Stimulated activated effector memory CD8-positive, alpha-beta T cell treated with anti-CD3 and anti-CD28 coated beads, Interleukin-12 subunit alpha, Interleukin-12 subunit beta, amount 100 ng/mL, for 72 hours (primary cell): ENCODE data around the gene LRRC32.

ENCODE experiments used
- ATAC-seq: fragments of 150-1000 bp; cut with Tn5 transposase; 2 replicates; pipeline ENCODE4 v1.10.0; 2021
- DNase-seq, 2 donors: peaks; one replicate each; pipeline ENCODE4 v3.0.0; 2021 to 2022; ENCODE audit warnings: low spot score in 2 of 2
- H3K27ac Mint-ChIP-seq: one replicate; pipeline ENCODE4 v1.8.0; 2022; ENCODE audit warnings: mild to moderate bottlenecking, mixed read lengths
- H3K36me3 Mint-ChIP-seq: one replicate; pipeline ENCODE4 v1.8.0; 2022; ENCODE audit warnings: mild to moderate bottlenecking, mixed read lengths
- H3K4me1 Mint-ChIP-seq: one replicate; pipeline ENCODE4 v1.8.0; 2022; ENCODE audit warnings: mixed read lengths
- H3K4me3 Mint-ChIP-seq: one replicate; pipeline ENCODE4 v1.8.0; 2022; ENCODE audit warnings: mild to moderate bottlenecking, mixed read lengths
- H3K9me3 Mint-ChIP-seq: one replicate; pipeline ENCODE4 v1.8.0; 2022; ENCODE audit warnings: mixed read lengths

Gene LRRC32

GRCh38 chr11:76639621-76640020, 30.9 kb downstream of the LRRC32 start:
- no peak for DNase-seq
- H3K27ac Mint-ChIP-seq, result no peak overlapping the region
- H3K9me3 Mint-ChIP-seq, result no peaks in the 10 kb centered on the region
- ATAC-seq, result no peak
- peaks cover 8% of the 10 kb centered on the region for H3K4me1 Mint-ChIP-seq
- no peak overlapping the region for H3K4me3 Mint-ChIP-seq
- H3K36me3 Mint-ChIP-seq, result no peaks in the 10 kb centered on the region

DNA sequence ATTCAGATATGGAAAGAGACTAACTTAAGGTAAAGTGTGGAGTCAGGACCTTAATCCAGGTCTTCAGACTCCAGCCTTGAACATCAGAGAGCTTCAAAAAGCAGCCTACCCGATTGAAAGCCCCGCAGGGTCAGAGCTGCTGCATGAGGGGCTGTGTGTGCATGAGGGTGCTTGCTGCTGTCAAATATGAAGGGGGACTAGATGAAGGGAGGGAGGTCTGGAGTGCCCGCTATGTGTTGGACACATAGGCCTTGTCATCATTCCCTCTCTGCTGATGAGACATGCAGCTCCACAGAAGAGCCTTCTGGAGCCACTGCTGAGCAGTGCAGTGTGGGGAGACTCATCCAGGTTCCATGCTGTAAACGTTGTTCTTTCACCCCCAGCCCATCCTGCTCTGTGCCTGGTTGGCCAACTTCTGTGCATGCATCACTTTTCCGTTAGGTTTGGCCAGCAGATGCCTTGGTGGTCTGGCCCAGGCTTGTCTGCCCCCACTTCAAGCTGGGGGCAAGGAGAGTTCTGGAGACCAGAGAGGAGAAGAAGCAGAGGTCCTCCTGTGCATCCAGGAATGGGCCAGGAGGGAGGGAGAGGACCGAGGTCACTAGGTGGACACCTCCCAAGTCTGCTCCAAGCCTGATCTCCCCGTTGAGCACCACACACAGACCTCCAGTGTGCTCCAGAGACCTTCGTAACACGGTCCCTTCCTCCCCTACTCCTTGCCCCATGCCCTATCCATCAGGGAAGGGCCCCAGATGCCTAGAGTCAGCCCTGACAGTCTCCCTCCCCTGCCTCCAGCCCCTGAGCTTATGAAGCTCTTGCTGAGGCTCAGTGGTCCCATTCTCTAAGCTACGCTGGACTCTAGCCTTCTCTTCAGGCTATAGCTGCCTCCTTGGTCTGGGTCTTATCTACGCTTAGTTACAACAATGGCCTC, 32.0 kb downstream of the LRRC32 start:
- Mint-ChIP-seq H3K9me3 (no peaks in the 10 kb centered on the region), H3K4me3 (no peak overlapping the region), H3K36me3 (no peaks in the 10 kb centered on the region), H3K4me1 (peaks cover 8% of the 10 kb centered on the region), H3K27ac (no peak overlapping the region)
- no peak for ATAC-seq
- DNase-seq, result no peak

- Mint-ChIP-seq H3K36me3 (no peaks in the 10 kb centered on the region), H3K4me3 (no peak overlapping the region), H3K9me3 (no peaks in the 10 kb centered on the region), H3K4me1 (peaks cover 8% of the 10 kb centered on the region), H3K27ac (no peak overlapping the region)
- peak; percentile 25 for ATAC-seq
- no peak for DNase-seq
Measured at GRCh38 chr11:76637491-76638269, 32.9 kb downstream of the LRRC32 start.

GRCh38 chr11:76636826-76637460, 33.6 kb downstream of the LRRC32 start:
- no peak for DNase-seq
- Mint-ChIP-seq H3K4me1 (peaks cover 4% of the 10 kb centered on the region), H3K36me3 (no peaks in the 10 kb centered on the region)

DNA sequence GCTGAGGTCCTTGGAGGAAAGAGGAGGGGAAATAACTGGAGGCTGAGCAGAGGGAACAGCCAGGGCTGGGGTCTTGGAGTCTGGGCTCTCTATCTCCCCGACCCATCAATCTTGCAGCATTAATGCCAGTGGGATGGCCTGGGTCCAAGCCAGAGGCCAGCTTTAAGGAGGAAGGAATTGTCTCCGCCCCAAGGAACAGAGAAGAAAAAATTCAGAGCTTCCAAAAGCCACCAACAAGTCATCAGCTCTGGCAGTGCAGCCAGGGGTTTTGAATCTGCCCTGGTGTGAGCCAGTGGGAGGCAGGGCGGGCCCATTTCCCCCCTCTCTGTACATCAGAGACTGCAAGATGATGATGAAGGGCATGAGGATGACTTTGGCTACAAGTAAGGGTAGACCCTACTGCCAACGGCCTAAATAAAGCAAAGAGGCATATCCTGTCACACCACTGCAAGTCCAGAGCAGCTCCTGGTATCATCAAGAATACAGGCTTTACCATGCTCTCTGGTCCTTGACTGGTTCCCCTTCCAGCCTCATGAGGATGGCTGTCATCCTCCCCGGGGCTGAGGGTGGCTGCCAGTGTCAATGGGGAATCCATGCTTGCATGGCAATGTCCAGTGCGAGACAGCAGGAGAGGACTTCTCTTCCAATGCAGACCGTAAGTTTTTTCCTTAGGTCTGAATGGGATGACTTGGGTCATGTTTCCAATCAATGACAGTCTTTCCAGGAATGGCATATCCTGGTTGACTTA, 34.4 kb downstream of the LRRC32 start:
- no peak for ATAC-seq
- Mint-ChIP-seq H3K36me3 (no peaks in the 10 kb centered on the region), H3K27ac (no peak overlapping the region), H3K4me3 (no peak overlapping the region), H3K9me3 (no peaks in the 10 kb centered on the region), H3K4me1 (no peaks in the 10 kb centered on the region)
- DNase-seq, result no peak

More at GRCh38 chr11:76636826-76637460, 33.6 kb downstream of the LRRC32 start:
- Mint-ChIP-seq H3K9me3 (no peaks in the 10 kb centered on the region), H3K4me3 (no peak overlapping the region), H3K27ac (no peak overlapping the region)
- no peak for ATAC-seq

DNA sequence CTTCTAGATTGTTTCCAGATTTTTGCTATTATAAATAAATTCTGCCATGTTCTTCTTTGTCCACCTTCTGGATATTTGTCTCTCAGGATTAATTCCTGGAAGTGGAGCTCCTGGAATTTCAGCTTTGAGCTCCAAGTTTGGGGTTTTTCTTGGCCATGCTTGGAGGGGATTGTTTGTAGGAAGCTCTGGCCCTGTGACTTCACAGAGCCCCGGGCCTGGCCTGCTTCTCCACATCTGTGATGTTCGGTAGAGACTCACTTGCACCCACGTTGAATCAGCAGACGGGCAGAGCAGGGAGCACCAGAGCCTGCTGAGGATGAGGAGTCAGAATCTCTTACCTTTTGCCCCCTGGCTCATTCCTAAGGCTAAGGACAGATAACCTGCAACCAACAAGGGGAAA, 35.7 kb downstream of the LRRC32 start:
- ATAC-seq (no peak), DNase-seq (no peak)
- Mint-ChIP-seq H3K27ac (peak overlapping the region; percentile 35), H3K36me3 (no peaks in the 10 kb centered on the region), H3K4me1 (peaks cover 8% of the 10 kb centered on the region), H3K4me3 (no peak overlapping the region), H3K9me3 (no peaks in the 10 kb centered on the region)

DNA sequence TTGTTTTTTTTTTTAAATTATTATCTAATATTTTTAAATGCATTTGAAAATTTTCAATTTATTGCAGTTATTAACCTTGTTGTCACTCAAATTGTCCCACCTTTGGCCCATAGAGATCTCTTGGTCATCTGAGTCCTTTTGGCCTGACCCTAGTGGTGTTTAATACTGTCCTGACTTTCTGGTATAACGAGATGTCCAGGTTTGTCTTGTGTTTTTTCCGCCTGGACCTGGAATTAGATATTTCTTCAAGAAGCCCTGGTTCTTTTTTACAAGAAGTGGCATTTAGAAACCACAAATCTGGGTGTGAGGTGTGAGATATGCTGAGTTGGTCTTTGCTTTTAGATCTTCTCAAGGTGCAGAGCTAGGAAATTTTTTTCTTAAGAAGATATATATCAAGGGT, 38.1 kb downstream of the LRRC32 start:
- no peaks in the 10 kb centered on the region for H3K36me3 Mint-ChIP-seq
- ATAC-seq (no peak), DNase-seq (no peak)
- H3K27ac Mint-ChIP-seq, result no peak overlapping the region
- H3K9me3 Mint-ChIP-seq, result no peaks in the 10 kb centered on the region
- no peak overlapping the region for H3K4me3 Mint-ChIP-seq
- H3K4me1 Mint-ChIP-seq, result peaks cover 31% of the 10 kb centered on the region

GRCh38 chr11:76631566-76632308, 38.8 kb downstream of the LRRC32 start:
- ATAC-seq (no peak), DNase-seq (no peak)
- Mint-ChIP-seq H3K27ac (no peak overlapping the region), H3K36me3 (peaks cover 6% of the 10 kb centered on the region), H3K4me1 (peaks cover 39% of the 10 kb centered on the region), H3K4me3 (no peak overlapping the region), H3K9me3 (no peaks in the 10 kb centered on the region)

DNA sequence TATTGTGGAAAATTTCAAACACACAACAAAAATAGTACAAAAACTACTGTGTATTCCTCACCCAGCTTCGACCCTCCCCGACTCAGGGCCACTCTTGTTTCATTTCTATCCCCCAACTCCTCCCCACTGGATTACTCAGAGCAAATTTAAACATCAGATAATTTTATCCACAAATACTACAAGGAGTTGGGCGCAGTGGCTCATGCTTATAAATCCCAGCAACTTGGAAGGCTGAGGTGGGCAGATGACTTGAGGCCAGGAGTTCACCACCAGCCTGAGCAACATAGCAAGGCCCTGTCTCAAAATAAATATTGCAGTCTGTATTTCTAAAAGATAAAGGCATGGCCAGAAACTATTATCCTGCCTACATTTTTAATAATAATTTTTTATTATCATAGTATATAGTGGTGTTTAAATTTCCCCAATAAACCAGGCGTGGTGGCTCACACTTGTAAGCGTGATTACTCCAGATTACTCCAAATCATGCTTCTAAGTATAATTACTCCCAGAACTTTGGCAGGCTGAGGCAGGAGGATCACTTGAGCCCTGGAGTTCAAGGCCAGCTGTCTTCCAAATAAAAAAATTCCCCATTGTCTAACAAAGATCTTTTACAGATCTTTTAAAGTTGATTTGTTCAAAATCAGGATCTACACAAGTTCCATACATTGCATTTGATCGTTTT, 39.8 kb downstream of the LRRC32 start:
- no peak for DNase-seq
- no peak for ATAC-seq
- peak overlapping the region; percentile 30 for H3K4me3 Mint-ChIP-seq
- peaks cover 49% of the 10 kb centered on the region for H3K4me1 Mint-ChIP-seq
- H3K27ac Mint-ChIP-seq, result peak overlapping the region; percentile 84
- peaks cover 2% of the 10 kb centered on the region for H3K9me3 Mint-ChIP-seq
- H3K36me3 Mint-ChIP-seq, result peaks cover 8% of the 10 kb centered on the region

DNA sequence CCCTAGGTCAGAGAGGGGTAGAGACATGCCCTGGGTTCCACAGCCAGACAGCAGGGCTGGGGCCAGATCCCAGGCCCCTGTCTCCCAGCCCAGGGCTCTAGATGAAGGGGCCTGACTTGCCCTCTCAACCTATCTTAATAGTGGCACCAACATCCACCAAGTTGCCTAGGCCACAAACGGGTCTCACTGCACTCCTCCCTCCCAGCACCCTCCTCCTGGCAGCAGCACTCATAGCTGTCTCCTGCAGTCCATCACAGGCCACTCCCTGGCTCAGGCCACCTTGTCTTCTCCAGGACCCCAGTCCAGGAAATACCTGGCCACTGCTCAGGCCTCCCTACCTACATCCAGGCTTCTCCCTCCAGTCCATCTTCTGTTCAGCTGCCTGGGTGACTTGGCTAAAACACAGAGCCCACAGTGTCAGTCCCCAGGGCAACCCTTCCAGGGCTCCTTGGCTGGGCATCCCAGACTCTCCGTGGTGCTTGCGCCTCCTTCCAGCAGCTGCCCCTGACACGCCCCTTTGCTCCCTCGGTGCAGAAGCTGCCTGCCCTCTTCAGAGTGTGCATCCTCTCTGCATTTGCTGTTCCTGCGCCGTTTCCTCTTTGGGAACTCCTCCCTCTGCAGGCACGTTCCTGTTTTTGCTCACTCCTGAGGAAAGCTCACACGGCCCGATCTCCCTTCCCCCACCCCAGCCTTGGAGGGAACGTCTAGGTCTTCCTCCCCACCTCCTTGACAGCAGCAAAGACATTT, 40.5 kb downstream of the LRRC32 start:
- Mint-ChIP-seq H3K4me3 (peak overlapping the region; percentile 30), H3K27ac (peak overlapping the region; percentile 84), H3K36me3 (peaks cover 8% of the 10 kb centered on the region), H3K9me3 (peaks cover 8% of the 10 kb centered on the region), H3K4me1 (peaks cover 55% of the 10 kb centered on the region)
- ATAC-seq (no peak), DNase-seq (no peak)

GRCh38 chr11:76629116-76629852, 41.3 kb downstream of the LRRC32 start:
- ATAC-seq (peak; percentile 33), DNase-seq (no peak)
- Mint-ChIP-seq H3K27ac (peak overlapping the region; percentile 84), H3K4me1 (peaks cover 55% of the 10 kb centered on the region), H3K9me3 (peaks cover 8% of the 10 kb centered on the region), H3K4me3 (peak overlapping the region; percentile 30), H3K36me3 (peaks cover 8% of the 10 kb centered on the region)

DNA sequence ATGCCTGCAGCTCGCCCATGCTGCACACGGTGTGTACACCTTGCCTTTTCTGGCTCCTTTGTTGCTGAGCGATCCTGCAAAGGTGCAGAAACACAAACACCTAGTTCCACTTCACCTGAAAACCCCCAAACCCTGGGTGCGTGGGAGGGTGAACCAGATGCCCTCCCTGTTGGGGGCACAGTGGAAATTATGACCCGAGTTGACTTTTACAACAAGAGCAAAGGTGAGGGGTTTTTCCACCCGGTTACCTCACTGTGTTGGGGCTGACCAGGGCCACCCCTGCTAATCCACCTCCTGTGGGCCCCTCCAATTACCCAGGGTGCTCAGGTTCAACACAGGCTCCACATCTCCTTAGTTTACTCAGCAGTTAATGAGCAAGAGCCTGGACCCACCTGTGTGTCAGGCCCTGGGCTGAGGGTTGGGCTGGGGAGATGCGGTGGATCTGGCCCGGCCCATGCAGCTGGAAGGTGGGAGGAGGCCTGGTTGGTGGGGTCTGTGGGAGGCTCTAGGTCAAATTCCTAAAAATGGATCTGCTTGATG, 42.1 kb downstream of the LRRC32 start:
- peak overlapping the region; percentile 30 for H3K4me3 Mint-ChIP-seq
- H3K36me3 Mint-ChIP-seq, result peaks cover 8% of the 10 kb centered on the region
- H3K27ac Mint-ChIP-seq, result peak overlapping the region; percentile 84
- ATAC-seq (peak; percentile 68), DNase-seq (no peak)
- peaks cover 8% of the 10 kb centered on the region for H3K9me3 Mint-ChIP-seq
- H3K4me1 Mint-ChIP-seq, result peaks cover 55% of the 10 kb centered on the region
